Left ventricle myocardium inferior (tissue), 1 donor: ENCODE measurements around the gene AGPAT3. TPM values are rescaled to one million over a fixed set of nuclear protein-coding genes. Genes with fewer than 3 reads are reported as not detected.
"Not testable (repeated sequence)": the region's sequence is repeated elsewhere in the genome, so short reads cannot be mapped to it uniquely, and the experiment has no call there.

Experiments
- DNase-seq: peaks from one replicate; pipeline ENCODE4 v3.0.0-alpha.2; 2020
- H3K27ac ChIP-seq: fragments of 200-600 bp; replicated peaks from 2 replicates; pipeline ENCODE4 v1.8.0; 2021
- H3K27me3 ChIP-seq: fragments of 200-600 bp; 2 replicates; pipeline ENCODE4 v1.8.0; 2021; ENCODE audit warnings: low read depth
- H3K36me3 ChIP-seq: fragments of 200-600 bp; 2 replicates; pipeline ENCODE4 v1.8.0; 2021
- H3K4me1 ChIP-seq: fragments of 200-600 bp; 2 replicates; pipeline ENCODE4 v1.8.0; 2021
- H3K4me3 ChIP-seq: fragments of 200-600 bp; 2 replicates; pipeline ENCODE4 v1.8.0; 2021; ENCODE audit warnings: mild to moderate bottlenecking, moderate library complexity
- H3K9me3 ChIP-seq: fragments of 200-600 bp; replicated peaks from 2 replicates; pipeline ENCODE4 v1.8.0; 2021
- intact Hi-C: fragments of 100-400 bp; cut with micrococcal nuclease; formaldehyde crosslinking; loops from one replicate; pipeline ENCODE4 v1.11.0; 2022
- total RNA-seq: library from RNA; stranded (reverse); fragmentation: NEBNext Ultra II Directional; extraction: Animal tissue kit (Norgen Biotek cat#: 25700); gene quantifications from one replicate; pipeline ENCODE4 v1.2.1, GENCODE V29; 2021
- TF ChIP-seq, protein P1 (sequence below): fragments of 200-600 bp; IDR thresholded peaks from 2 replicates; pipeline ENCODE4 v1.8.0; 2021; ENCODE audit warnings: antibody characterized with exemption, mild to moderate bottlenecking, borderline replicate concordance
- donor health status: DM: no; HTN: yes; CAD: no; lungs with severe emphysema.

AGPAT3 gene
- total RNA-seq, 1 donor from 2014 or later: 79.6 TPM

DNA sequence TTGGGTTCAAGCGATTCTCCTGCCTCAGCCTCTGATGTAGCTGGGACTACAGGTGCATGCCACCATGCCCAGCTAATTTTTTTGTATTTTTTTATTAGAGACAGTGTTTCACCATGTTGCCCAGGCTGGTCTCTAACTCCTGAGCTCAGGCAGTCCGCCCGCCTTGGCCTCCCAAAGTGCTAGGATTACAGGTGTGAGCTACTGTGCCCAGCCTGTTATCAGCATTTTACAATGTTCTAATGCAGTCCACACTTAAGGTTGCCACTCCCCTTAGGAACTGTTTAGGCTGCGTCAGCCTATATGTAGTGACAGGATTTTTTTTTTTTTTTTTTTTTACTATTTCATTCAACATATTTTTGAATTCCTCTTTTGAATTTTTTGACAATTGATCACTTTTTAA, 30.2 kb downstream of the AGPAT3 start:
- Histone ChIP-seq H3K36me3 (peaks cover 9% of the 10 kb centered on the region), H3K27me3 (no peaks in the 10 kb centered on the region), H3K27ac (no peak overlapping the region), H3K4me3 (no peak overlapping the region), H3K4me1 (peaks cover 32% of the 10 kb centered on the region), H3K9me3 (no peaks in the 10 kb centered on the region)
- intact Hi-C loops: no loop called here
- TF ChIP-seq, protein P1, sequence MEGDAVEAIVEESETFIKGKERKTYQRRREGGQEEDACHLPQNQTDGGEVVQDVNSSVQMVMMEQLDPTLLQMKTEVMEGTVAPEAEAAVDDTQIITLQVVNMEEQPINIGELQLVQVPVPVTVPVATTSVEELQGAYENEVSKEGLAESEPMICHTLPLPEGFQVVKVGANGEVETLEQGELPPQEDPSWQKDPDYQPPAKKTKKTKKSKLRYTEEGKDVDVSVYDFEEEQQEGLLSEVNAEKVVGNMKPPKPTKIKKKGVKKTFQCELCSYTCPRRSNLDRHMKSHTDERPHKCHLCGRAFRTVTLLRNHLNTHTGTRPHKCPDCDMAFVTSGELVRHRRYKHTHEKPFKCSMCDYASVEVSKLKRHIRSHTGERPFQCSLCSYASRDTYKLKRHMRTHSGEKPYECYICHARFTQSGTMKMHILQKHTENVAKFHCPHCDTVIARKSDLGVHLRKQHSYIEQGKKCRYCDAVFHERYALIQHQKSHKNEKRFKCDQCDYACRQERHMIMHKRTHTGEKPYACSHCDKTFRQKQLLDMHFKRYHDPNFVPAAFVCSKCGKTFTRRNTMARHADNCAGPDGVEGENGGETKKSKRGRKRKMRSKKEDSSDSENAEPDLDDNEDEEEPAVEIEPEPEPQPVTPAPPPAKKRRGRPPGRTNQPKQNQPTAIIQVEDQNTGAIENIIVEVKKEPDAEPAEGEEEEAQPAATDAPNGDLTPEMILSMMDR: no peak
- DNase-seq: no peak

DNA sequence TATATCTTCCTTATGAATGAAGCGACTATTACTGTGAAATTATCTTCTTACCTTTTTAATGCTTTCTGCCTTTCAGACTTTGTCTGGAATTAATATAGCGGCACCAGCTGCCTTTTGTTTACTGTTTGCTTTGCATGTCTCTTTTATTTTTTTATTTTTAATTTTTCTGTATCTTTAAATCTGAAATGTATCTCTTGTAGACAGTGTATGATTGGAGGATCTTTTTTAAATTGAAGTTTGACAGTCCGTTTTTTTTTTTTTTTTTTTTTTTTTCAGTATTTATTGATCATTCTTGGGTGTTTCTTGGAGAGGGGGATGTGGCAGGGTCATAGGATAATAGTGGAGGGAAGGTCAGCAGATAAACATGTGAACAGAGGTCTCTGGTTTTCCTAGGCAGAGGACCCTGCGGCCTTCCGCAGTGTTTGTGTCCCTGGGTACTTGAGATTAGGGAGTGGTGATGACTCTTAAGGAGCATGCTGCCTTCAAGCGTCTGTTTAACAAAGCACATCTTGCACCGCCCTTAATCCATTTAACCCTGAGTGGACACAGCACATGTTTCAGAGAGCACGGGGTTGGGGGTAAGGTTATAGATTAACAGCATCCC, 31.8 kb downstream of the AGPAT3 start:
- H3K27me3 ChIP-seq, H3K4me3 ChIP-seq, DNase-seq, intact Hi-C loops, H3K36me3 ChIP-seq, H3K9me3 ChIP-seq, H3K27ac ChIP-seq: not testable (repeated sequence)
- peaks cover 32% of the 10 kb centered on the region for H3K4me1 ChIP-seq

DNA sequence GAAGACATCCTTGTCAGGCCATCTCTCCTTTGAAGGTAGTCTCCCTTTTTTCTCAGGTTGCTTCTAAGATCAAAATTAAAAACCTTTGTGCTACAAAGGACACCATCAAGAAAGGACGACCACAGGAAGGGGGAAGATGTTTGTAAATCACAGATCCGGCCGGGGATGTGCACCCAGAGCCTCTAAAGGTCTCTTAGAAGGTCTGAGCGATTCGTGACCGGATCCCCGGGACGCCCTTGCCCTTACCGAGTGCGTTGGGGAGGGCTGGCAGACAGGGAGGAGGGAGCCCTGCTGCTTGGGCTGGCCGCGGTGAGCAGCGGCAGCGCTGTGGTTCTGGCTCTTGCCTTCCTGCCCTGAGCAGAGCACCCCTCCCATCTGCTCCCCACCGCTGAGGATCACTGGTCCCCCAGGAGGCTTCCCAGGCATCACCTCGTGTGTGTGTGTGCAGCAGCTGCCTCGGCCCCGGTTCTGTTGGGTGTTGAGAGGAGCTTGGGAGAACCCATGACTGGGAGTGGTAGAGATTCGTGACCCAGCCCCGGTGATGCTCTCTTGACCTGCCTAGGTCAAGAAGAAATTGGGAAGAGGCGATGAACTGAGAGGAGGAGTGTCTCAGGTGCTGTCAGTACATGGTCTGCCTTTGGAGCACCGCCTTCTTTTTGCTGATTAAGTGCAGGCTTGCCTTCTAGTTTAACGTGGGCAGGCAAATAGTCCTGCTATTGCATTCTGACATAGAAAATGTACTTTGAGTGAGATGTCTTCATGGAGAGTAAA, 34.5 kb downstream of the AGPAT3 start:
- H3K4me1 ChIP-seq: peaks cover 42% of the 10 kb centered on the region
- H3K27ac ChIP-seq: no peak overlapping the region
- H3K36me3 ChIP-seq: peaks cover 9% of the 10 kb centered on the region
- DNase-seq: no peak
- no peak overlapping the region for H3K4me3 ChIP-seq
- TF ChIP-seq, protein P1: no peak
- H3K9me3 ChIP-seq: no peaks in the 10 kb centered on the region
- intact Hi-C loops: no loop called here
- no peaks in the 10 kb centered on the region for H3K27me3 ChIP-seq

DNA sequence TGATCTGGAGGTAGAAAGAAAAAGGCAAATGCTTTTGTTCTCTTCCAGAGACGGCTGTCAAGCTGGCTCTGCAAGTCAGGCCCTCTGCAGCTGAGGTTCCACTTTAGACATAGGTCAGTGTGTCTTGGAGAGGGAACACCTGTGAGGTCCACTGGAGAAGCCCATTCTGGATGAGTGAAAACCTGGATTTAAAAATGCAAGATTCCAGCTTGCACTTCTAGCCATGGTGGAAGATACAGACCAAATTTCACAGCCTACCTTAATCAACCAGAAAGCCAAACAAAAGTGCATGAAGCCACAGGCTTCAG, 35.0 kb downstream of the AGPAT3 start:
- Histone ChIP-seq H3K36me3 (peaks cover 9% of the 10 kb centered on the region), H3K4me3 (no peak overlapping the region), H3K4me1 (peaks cover 40% of the 10 kb centered on the region), H3K27me3 (no peaks in the 10 kb centered on the region), H3K27ac (no peak overlapping the region), H3K9me3 (no peaks in the 10 kb centered on the region)
- no peak for DNase-seq
- TF ChIP-seq, protein P1: no peak
- intact Hi-C loops: no loop called here

DNA sequence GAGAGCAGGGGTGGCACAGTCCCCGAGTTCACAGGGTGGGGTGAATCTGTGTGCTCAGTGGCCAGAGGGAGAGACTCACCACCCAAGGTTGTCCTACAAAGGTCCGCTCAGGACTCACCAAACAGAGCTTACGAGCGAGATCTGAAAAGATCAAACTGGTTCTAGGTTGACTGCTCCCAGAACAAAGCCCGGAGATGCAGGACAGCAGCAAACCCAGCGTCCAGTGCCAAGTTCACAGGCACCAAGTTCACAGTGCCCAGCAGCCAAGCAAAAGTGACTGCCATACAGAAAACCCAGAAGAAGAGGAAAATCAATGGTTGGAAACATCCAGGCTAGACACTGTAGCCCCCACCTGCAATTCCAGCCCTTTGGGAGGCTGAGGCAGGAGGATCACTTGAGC, 35.7 kb downstream of the AGPAT3 start:
- TF ChIP-seq, protein P1: no peak
- Histone ChIP-seq H3K36me3 (peaks cover 9% of the 10 kb centered on the region), H3K4me1 (peaks cover 39% of the 10 kb centered on the region), H3K27ac (no peak overlapping the region), H3K9me3 (no peaks in the 10 kb centered on the region), H3K4me3 (no peak overlapping the region), H3K27me3 (no peaks in the 10 kb centered on the region)
- DNase-seq: no peak
- intact Hi-C loops: no loop called here

DNA sequence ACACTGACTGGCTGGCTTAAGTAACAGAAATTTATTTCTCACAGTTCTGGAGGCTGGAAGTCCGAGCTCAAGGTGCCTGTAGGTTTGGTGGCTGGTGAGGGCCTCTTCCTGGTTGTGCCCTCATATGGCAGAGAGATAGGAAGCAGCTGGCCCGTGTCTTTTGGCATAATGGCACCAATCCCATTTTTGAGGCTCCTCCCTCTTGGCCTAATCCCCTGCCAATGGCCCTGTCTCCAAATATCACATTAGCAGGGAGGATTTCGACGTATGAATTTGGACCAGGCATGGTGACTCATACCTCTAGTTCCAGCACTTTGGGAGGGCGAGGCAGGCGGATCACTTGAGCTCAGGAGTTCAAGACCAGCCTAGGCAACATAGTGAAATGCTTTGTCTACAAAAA, 37.4 kb downstream of the AGPAT3 start:
- H3K9me3 ChIP-seq: no peaks in the 10 kb centered on the region
- H3K27me3 ChIP-seq: no peaks in the 10 kb centered on the region
- peak overlapping the region; percentile 82 for H3K27ac ChIP-seq
- H3K4me1 ChIP-seq: peaks cover 39% of the 10 kb centered on the region
- no peak overlapping the region for H3K4me3 ChIP-seq
- intact Hi-C loops: no loop called here
- H3K36me3 ChIP-seq: peaks cover 14% of the 10 kb centered on the region
- TF ChIP-seq, protein P1: no peak
- no peak for DNase-seq
